Activated T-helper 17 cell treated with anti-CD3 and anti-CD28 coated beads, Interleukin-2, amount 50 U/mL, for 72 hours (primary cell): ENCODE measurements around the gene JTB. TPM values are rescaled to one million over a fixed set of nuclear protein-coding genes. Genes with fewer than 3 reads are reported as not detected.
A peak's percentile ranks its signal among the peaks of the same experiment; 100 is the strongest.
"Not testable (repeated sequence)": the region's sequence is repeated elsewhere in the genome, so short reads cannot be mapped to it uniquely, and the experiment has no call there.

ENCODE experiments used
- ATAC-seq: fragments of 150-1000 bp; cut with Tn5 transposase; replicated peaks from 2 replicates; pipeline ENCODE4 v1.10.0; 2021; ENCODE audit warnings: mild to moderate bottlenecking, moderate library complexity
- H3K27ac Mint-ChIP-seq: one replicate; pipeline ENCODE4 v1.8.0; 2022; ENCODE audit warnings: mixed read lengths
- H3K27me3 Mint-ChIP-seq: one replicate; pipeline ENCODE4 v1.8.0; 2022; ENCODE audit warnings: mixed read lengths
- H3K36me3 Mint-ChIP-seq: one replicate; pipeline ENCODE4 v1.8.0; 2022; ENCODE audit warnings: low read depth, mild to moderate bottlenecking, mixed read lengths
- H3K4me1 Mint-ChIP-seq: one replicate; pipeline ENCODE4 v1.8.0; 2022; ENCODE audit warnings: mixed read lengths
- H3K4me3 Mint-ChIP-seq: one replicate; pipeline ENCODE4 v1.8.0; 2022; ENCODE audit warnings: mild to moderate bottlenecking, mixed read lengths
- H3K9me3 Mint-ChIP-seq: one replicate; pipeline ENCODE4 v1.8.0; 2022; ENCODE audit warnings: mixed read lengths
- total RNA-seq, 2 donors: library from RNA; stranded (reverse); gene quantifications; one replicate each; pipeline ENCODE4 v1.2.3, GENCODE V29; 2022

JTB gene
- 100 to 1,000 TPM in 1 of 2 donors, 10 to 100 TPM in 1; 89.7 to 167 TPM for total RNA-seq

DNA sequence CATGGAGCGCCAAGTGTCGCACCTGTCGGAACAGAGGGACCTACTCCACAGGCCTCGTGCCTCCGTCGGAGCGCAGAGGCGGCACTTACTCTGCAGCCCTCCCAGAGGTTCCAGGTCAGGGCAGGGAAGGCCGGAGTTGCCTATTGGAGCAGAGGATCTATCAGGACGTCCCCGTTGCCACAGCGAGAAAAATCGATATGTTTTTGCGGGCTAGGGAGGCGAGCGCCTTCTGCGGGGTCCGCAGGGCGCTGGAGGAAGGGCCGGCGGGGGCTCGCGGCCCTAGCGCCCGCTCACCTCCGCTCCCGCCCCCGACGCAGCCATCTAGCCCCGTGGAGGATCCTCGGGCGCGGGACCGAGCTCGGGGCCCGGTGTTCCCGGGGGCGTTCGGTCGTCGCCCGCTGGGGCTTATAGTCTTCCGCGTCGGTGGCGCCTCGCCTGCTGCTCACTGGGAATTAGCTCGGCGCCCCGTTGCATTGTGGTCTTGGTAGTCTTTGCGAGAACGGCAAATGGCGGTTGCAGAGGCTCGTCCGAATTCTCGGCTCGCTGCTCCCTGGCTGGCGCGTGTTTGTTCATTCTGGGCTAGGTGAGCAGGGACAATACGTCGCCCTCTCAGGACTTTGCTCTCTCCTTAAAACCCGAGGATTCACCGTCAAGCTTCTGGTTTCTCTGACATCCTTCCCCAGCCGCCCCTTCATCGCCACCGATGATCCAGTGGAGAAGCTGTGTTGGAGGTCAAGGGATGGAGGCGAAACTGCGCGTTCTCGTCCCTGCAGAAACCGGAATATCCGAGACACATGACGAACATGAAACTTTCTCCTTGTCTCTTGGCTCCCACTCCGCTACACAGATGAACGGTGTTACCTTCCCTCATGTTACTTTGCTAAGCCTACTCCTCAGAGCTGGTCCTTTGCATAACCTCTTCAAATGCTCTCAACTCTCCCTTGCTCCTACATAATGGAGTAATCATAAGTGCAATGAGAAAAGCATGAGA is at the start of gene JTB:
JTB (minus strand) TSS at position 425 of the 991 bp plus-strand sequence; CDS start at position 3, 422 bp downstream.
- peaks cover 48% of the 10 kb centered on the region for H3K36me3 Mint-ChIP-seq
- H3K9me3 Mint-ChIP-seq: no peaks in the 10 kb centered on the region
- no peaks in the 10 kb centered on the region for H3K27me3 Mint-ChIP-seq
- H3K27ac Mint-ChIP-seq: peak within 1 kb of the TSS; percentile 94
- ATAC-seq: peak; percentile 94
- peaks cover 13% of the 10 kb centered on the region for H3K4me1 Mint-ChIP-seq
- H3K4me3 Mint-ChIP-seq: peak within 1 kb of the TSS; percentile 98

DNA sequence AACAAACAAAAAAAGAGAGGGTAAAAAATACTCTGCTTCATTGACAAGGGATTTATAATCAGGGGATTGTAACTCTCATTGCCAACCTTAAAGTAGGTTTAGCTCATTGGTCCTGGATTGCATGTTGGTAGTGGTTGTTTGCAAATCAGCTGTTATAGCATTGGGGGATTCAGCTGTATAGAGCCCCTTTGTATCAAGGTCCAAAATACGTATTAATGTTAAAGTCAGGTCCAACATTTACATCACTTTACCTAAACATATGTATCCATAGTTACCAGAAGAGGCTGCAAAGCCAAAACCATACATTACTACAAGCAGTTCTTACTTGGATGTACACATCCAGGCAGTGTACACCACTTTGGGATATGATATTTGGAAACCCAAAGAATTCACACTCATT is 42.5 kb upstream of the JTB start:
- Mint-ChIP-seq H3K9me3 (no peaks in the 10 kb centered on the region), H3K27me3 (no peaks in the 10 kb centered on the region), H3K27ac (no peak overlapping the region)

DNA sequence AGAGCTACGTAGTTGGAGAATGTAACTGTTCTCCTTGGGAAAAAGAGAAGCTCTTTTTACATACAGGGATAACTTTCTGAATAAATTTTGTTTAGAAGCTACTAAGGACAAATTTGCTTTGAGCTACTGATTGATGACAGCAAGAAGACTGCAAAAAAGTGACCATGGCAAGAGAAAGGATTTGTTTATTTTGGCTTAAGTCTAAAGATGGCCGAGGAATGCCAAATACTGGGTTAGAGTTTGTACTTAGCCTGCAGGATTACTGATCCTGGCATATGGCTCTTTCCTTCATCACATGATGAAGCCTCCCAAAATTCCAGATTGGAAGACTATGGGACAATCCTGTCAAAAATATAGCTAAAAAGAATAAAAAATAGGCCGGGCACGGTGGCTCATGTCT is 41.8 kb upstream of the JTB start:
- H3K4me3 Mint-ChIP-seq: no peak overlapping the region
- no peaks in the 10 kb centered on the region for H3K4me1 Mint-ChIP-seq
- no peak overlapping the region for H3K27ac Mint-ChIP-seq
- no peaks in the 10 kb centered on the region for H3K9me3 Mint-ChIP-seq
- ATAC-seq: no peak
- H3K27me3 Mint-ChIP-seq: no peaks in the 10 kb centered on the region
- H3K36me3 Mint-ChIP-seq: no peaks in the 10 kb centered on the region

More for the DNA sequence above, 42.5 kb upstream of the JTB start:
- Mint-ChIP-seq H3K4me3 (no peak overlapping the region), H3K36me3 (no peaks in the 10 kb centered on the region), H3K4me1 (no peaks in the 10 kb centered on the region)
- no peak for ATAC-seq

DNA sequence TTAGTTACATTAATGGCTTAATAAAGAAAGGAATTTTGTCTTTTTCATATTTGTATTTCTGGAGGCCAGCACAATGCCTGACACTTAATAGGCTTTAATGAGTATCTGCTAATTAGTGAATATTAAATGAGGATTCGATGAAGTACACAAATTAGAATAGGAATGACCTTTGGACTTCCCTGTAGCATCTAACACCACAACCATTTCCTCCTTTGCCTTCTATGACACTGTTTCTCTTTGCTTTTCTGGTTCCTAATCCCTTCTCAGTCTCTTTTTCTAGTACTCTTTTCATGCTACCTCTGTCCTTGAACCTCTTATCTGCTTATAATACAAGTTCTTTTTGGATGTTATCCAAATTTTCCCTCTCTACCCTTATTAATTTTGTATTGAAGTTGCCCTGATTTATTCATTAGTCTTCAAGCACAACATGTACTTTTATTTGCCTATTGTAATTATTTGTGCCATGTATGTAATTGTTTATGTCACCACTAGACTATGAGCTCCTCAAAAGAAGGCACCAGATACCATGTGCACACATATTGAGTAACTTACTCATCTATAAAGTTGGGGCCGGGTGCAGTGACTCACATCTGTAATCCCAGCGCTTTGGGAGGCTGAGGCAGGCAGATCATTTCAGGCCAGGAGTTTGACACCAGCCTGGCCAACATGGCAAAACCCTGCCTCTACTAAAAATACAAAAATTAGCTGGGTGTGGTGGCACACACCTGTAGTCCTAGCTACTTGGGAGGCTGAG is 36.9 kb upstream of the JTB start:
- H3K9me3 Mint-ChIP-seq: no peaks in the 10 kb centered on the region
- no peak overlapping the region for H3K27ac Mint-ChIP-seq
- no peak overlapping the region for H3K4me3 Mint-ChIP-seq
- ATAC-seq: peak; percentile 73
- H3K36me3 Mint-ChIP-seq: no peaks in the 10 kb centered on the region
- no peaks in the 10 kb centered on the region for H3K27me3 Mint-ChIP-seq
- no peaks in the 10 kb centered on the region for H3K4me1 Mint-ChIP-seq

DNA sequence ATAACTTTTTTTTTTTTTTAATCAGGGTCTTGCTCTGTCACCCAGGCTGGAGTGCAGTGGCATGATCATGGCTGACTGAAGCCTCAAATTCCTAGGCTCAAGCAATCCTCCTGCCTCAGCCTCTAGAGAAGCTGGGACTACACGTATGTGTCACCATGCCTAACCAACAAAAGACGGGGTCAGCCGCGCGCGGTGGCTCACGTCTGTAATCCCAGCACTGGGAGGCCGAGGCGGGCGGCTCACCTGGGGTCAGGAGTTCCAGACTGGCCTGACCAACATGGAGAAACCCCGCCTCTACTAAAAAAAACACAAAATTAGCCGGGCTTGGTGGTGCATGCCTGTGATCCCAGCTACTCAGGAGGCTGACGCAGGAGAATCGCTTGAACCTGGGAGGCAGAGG is 35.1 kb upstream of the JTB start:
- H3K4me3 Mint-ChIP-seq, ATAC-seq, H3K9me3 Mint-ChIP-seq, H3K4me1 Mint-ChIP-seq, H3K27ac Mint-ChIP-seq, H3K36me3 Mint-ChIP-seq, H3K27me3 Mint-ChIP-seq: not testable (repeated sequence)

DNA sequence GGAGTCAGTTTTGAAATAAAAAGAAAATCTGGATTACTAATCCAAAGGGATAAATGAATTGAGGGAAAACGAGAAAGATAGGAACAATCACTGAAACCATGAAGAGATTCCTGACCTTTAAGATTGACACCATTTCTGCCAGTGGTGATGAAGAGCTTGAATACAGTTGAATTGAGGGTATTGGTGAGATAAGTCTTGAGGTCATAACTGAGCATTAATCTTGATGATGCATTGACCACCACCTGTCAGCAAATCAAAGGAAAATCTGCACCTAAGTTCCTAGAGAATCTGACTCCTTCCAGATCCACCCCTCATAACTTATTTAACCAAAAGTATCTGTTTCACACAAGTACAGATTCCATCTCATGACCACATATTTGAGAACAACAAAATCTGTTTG is 34.7 kb upstream of the JTB start:
- H3K27me3 Mint-ChIP-seq: no peaks in the 10 kb centered on the region
- no peak overlapping the region for H3K4me3 Mint-ChIP-seq
- ATAC-seq: no peak
- no peaks in the 10 kb centered on the region for H3K9me3 Mint-ChIP-seq
- no peak overlapping the region for H3K27ac Mint-ChIP-seq
- no peaks in the 10 kb centered on the region for H3K36me3 Mint-ChIP-seq
- H3K4me1 Mint-ChIP-seq: no peaks in the 10 kb centered on the region

DNA sequence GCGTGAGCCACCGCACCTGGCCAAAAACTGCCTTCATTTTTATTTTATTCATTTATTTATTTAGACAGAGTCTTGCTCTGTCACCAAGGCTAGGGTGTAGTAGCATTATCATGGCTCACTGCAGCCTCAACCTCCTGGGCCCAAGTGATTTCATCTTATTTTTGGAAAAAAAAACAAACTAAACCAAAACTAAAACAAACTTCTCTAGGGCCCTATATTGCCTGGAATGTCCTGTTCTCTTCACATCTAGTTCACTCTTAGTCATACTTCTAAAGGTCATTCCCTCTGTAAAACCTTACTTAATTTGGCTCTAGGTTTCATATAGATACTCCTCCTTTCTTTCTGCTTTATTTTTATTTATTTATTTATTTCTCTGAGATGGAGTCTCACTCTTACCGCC is 28.7 kb upstream of the JTB start:
- H3K4me1 Mint-ChIP-seq: no peaks in the 10 kb centered on the region
- H3K4me3 Mint-ChIP-seq: no peak overlapping the region
- no peak for ATAC-seq
- no peaks in the 10 kb centered on the region for H3K9me3 Mint-ChIP-seq
- H3K36me3 Mint-ChIP-seq: no peaks in the 10 kb centered on the region
- no peak overlapping the region for H3K27ac Mint-ChIP-seq
- H3K27me3 Mint-ChIP-seq: no peaks in the 10 kb centered on the region

DNA sequence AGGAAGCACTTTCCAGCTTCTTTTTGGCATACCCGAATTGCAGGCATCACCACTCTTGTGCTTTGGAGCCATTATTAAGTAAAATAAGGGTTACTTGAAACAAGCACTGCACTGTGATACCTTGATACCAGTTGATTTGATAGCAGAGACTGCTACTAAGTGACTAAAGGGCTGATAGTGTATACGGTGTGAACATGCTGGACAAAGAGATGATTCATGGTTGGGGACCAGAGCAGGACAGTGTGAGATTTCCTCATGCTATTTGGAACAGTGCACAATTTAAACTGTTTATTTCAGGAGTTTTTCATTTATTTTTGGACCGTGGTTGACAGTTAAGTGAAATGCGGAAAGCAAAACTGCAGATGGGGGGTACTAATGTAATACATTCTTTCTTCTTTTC is 22.9 kb upstream of the JTB start:
- no peak overlapping the region for H3K4me3 Mint-ChIP-seq
- no peak overlapping the region for H3K27ac Mint-ChIP-seq
- no peak for ATAC-seq
- no peaks in the 10 kb centered on the region for H3K27me3 Mint-ChIP-seq
- H3K36me3 Mint-ChIP-seq: peaks cover 6% of the 10 kb centered on the region
- no peaks in the 10 kb centered on the region for H3K4me1 Mint-ChIP-seq
- no peaks in the 10 kb centered on the region for H3K9me3 Mint-ChIP-seq

DNA sequence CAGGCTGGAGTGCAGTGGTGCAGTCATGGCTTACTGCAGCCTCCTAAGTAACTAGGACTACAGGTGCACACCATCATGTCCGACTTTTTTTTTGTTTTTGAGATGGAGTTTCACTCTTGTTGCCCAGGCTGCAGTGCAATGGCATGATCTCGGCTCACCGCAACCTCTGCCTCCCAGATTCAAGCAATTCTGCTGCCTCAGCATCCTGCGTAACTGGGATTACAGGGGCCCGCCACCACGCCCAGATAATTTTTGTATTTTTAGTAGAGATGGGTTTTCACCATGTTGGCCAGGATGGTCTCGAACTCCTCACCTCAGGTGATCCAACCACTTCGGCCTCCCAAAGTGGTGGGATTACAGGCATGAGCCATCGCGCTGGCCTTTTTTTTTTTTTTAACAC is 19.4 kb upstream of the JTB start:
- H3K27me3 Mint-ChIP-seq, H3K4me1 Mint-ChIP-seq, H3K4me3 Mint-ChIP-seq, ATAC-seq, H3K9me3 Mint-ChIP-seq, H3K27ac Mint-ChIP-seq: not testable (repeated sequence)
- peaks cover 41% of the 10 kb centered on the region for H3K36me3 Mint-ChIP-seq

DNA sequence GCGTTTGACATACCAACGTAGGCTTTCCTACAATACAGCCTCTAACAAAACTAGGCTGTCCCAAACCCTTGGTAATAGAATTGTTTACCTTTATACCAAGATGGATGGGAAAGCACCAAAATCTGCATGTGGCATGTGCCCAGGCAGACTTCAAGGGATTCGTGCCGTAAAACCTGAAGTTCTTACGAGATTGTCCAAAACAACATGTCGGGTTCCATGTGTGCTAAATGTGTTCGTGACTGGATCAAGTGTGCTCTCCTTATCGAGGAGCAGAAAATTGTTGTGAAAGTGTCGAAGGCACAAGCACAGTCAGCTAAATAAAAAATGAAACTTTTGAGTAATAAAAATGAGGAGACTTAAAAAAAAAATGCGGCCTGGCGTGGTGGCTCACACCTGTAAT is 18.2 kb upstream of the JTB start:
- Mint-ChIP-seq H3K36me3 (peaks cover 54% of the 10 kb centered on the region), H3K4me3 (no peak overlapping the region), H3K27ac (peak overlapping the region; percentile 75), H3K9me3 (no peaks in the 10 kb centered on the region), H3K4me1 (peaks cover 14% of the 10 kb centered on the region), H3K27me3 (no peaks in the 10 kb centered on the region)
- no peak for ATAC-seq

DNA sequence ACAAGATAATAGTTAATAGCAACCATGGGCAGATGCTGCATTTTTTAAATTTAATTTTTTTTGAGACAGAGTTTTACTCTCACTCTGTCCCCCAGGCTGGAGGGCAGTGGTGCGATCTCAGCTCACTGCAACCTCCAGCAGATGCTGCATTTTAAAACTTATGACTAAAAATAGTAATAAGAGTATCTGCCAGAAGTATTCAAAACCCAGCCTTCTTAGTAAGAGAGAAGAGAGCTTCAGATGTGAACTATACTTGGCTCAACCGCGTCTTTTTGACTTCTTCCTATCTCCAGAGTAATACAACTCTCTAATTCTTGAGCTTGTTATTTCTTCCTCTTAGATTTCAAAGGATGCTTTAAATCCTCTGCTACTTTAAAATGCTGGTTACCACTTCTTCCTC is 17.7 kb upstream of the JTB start:
- Mint-ChIP-seq H3K4me1 (peaks cover 18% of the 10 kb centered on the region), H3K27me3 (no peaks in the 10 kb centered on the region), H3K9me3 (no peaks in the 10 kb centered on the region), H3K27ac (peak overlapping the region; percentile 75), H3K4me3 (no peak overlapping the region), H3K36me3 (peaks cover 57% of the 10 kb centered on the region)
- ATAC-seq: no peak

DNA sequence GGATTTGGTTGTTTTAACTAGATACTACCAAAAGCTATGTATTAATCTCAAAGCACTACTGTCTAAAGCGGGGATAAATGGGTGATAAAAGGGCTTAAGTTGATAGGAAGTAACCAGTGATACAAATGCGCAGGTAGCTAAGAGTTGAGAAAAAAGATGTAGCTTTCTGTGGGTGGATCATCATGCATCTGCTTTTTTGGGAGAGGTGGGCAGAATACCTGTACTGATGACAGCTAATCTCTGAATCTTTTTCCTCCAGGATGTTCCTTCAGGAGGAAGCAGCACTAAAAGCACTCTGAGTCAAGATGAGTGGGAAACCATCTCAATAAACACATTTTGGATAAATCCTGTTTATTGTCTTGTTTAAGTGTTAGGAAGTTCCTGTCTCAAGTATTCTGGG is 14.3 kb upstream of the JTB start:
- H3K27me3 Mint-ChIP-seq: no peaks in the 10 kb centered on the region
- peaks cover 57% of the 10 kb centered on the region for H3K36me3 Mint-ChIP-seq
- peak overlapping the region; percentile 88 for H3K4me3 Mint-ChIP-seq
- H3K9me3 Mint-ChIP-seq: no peaks in the 10 kb centered on the region
- ATAC-seq: no peak
- peak overlapping the region; percentile 94 for H3K27ac Mint-ChIP-seq
- peaks cover 19% of the 10 kb centered on the region for H3K4me1 Mint-ChIP-seq

DNA sequence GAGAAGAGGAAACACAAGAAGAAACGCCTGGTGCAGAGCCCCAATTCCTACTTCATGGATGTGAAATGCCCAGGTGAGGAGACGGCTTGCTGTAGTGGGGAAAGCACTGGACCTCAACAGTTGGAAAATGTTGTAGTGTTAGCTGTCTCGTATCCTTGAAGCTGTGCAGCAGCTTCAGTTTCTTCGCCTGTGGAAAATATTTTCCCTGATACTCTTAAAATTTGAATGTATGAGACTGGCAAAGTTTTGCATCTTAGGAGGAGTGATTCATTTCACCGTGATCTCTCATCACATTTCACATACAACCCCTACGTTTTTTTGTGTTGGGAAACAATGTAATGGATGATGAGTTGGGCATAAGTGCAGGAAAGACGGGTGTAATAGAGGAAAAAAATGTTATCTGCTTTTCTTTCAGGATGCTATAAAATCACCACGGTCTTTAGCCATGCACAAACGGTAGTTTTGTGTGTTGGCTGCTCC is 13.7 kb upstream of the JTB start:
- Mint-ChIP-seq H3K4me3 (peak overlapping the region; percentile 88), H3K27ac (peak overlapping the region; percentile 94), H3K9me3 (no peaks in the 10 kb centered on the region), H3K36me3 (peaks cover 57% of the 10 kb centered on the region), H3K4me1 (peaks cover 19% of the 10 kb centered on the region), H3K27me3 (no peaks in the 10 kb centered on the region)
- no peak for ATAC-seq

DNA sequence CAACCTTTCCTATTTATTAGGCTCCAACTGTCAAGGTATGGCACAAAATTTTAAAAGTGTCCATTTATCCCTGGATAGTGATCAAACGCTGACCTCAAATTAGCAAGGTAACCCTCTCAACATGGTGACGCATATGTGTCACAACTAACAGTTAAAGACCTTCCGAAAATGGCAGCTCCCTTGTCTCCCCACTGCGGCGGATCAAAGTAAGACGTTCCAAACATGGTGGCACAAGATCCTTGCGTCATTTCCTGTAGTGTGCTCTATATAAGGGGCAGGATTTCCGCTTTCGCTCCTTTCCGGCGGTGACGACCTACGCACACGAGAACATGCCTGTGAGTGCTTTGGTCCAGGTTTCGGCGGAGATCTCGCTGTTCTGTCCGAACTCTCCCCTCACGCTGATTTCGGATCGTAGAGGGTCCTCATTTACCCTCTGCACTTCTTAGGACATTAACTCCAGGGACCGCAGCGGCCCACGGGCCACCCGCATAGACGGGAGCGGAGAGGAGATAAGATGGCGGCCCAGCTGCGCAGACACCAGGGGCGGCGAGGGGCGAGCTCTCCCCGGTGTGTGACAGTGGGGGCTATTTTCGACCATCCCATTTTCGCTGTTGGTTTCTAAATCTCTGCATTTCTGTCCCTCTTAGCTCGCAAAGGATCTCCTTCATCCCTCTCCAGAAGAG is 13.1 kb upstream of the JTB start, which contains the start of gene RPS27:
RPS27 (plus strand) TSS at position 295 of the 683 bp plus-strand sequence; CDS start at position 330, 35 bp downstream.
- peak within 1 kb of the TSS; percentile 94 for H3K27ac Mint-ChIP-seq
- peaks cover 53% of the 10 kb centered on the region for H3K36me3 Mint-ChIP-seq
- peak; percentile 94 for ATAC-seq
- no peaks in the 10 kb centered on the region for H3K27me3 Mint-ChIP-seq
- H3K4me3 Mint-ChIP-seq: peak within 1 kb of the TSS; percentile 88
- peaks cover 19% of the 10 kb centered on the region for H3K4me1 Mint-ChIP-seq
- H3K9me3 Mint-ChIP-seq: no peaks in the 10 kb centered on the region
